A673 (cell line): ENCODE measurements around the gene COBL. TPM values are rescaled to one million over a fixed set of nuclear protein-coding genes. Genes with fewer than 3 reads are reported as not detected.

Experiments
- BruUV-seq: library from RNA; stranded (reverse); fragments of 400-500 nt; replicated peaks from 2 replicates; lab custom pipeline; 2021; lab: Mats Ljungman, UMichigan
- CTCF ChIA-PET: fragments of 300-600 bp; sonication (Branson Sonifier 250); formaldehyde crosslinking; loops from one replicate; lab custom pipeline; 2022; ENCODE audit warnings: antibody characterized with exemption; lab: Charles Lee
- POLR2A ChIA-PET: fragments of 300-600 bp; sonication (Branson Sonifier 250); formaldehyde crosslinking; loops from one replicate; lab custom pipeline; 2022; ENCODE audit warnings: antibody characterized with exemption; ENCODE audit not compliant: low non-redundant PET; lab: Charles Lee
- DNase-seq: peaks from one replicate; pipeline ENCODE4 v3.0.0-alpha.2; 2015; ENCODE audit warnings: low spot score
- H3K27ac ChIP-seq: fragments of 200-600 bp; sonication (generic); 2 replicates; pipeline ENCODE4 v1.5.1; 2016; ENCODE audit warnings: mixed run types, low read depth, mild to moderate bottlenecking, mixed read lengths, antibody characterized with exemption, low read length; ENCODE audit not compliant: poor library complexity, severe bottlenecking
- H3K27me3 ChIP-seq: fragments of 200-600 bp; sonication (generic); replicated peaks from 2 replicates; pipeline ENCODE4 v1.6.1; 2017; ENCODE audit warnings: mixed run types, low read depth, mild to moderate bottlenecking, mixed read lengths, antibody characterized with exemption, low read length; ENCODE audit not compliant: insufficient read depth, poor library complexity
- H3K36me3 ChIP-seq: fragments of 200-600 bp; sonication (generic); 2 replicates; pipeline ENCODE4 v1.6.1; 2016; ENCODE audit warnings: mixed run types, mild to moderate bottlenecking, mixed read lengths, antibody characterized with exemption, low read length; ENCODE audit not compliant: insufficient read depth, poor library complexity, severe bottlenecking
- H3K4me1 ChIP-seq: fragments of 200-600 bp; sonication (generic); 2 replicates; pipeline ENCODE4 v1.6.1; 2017; ENCODE audit warnings: mixed run types, mild to moderate bottlenecking, mixed read lengths, antibody characterized with exemption, low read length; ENCODE audit not compliant: insufficient read depth, poor library complexity, severe bottlenecking
- H3K4me3 ChIP-seq: fragments of 200-600 bp; sonication (generic); 2 replicates; pipeline ENCODE4 v1.5.1; 2016; ENCODE audit warnings: low read depth, mixed run types, mild to moderate bottlenecking, mixed read lengths, low read length; ENCODE audit not compliant: poor library complexity, severe bottlenecking
- H3K9me3 ChIP-seq: fragments of 200-600 bp; sonication (generic); 2 replicates; pipeline ENCODE4 v1.6.1; 2016; ENCODE audit warnings: mixed run types, low read depth, mild to moderate bottlenecking, mixed read lengths, antibody characterized with exemption, low read length; ENCODE audit not compliant: poor library complexity, severe bottlenecking
- EZH2 ChIP-seq: fragments of 200-600 bp; sonication (generic); IDR thresholded peaks from 2 replicates; pipeline ENCODE4 v1.6.1; 2017; ENCODE audit warnings: borderline replicate concordance, low read depth, mild to moderate bottlenecking, mixed read lengths, antibody characterized with exemption, low read length; ENCODE audit not compliant: poor library complexity, severe bottlenecking
- intact Hi-C: fragments of 100-400 bp; cut with micrococcal nuclease; formaldehyde crosslinking; loops from one replicate; pipeline ENCODE4 v1.10.0; 2022; ENCODE audit not compliant: unreplicated experiment
- total RNA-seq: library from RNA; stranded (reverse); gene quantifications from 2 replicates; pipeline ENCODE4 v1.2.3, GENCODE V29; 2021
- TF ChIP-seq, protein P1 (sequence below): fragments of 300-800, 200-600 bp; sonication (generic); conservative IDR thresholded peaks from 2 replicates; pipeline ENCODE4 v1.5.1; 2017; ENCODE audit warnings: low read depth, mild to moderate bottlenecking, antibody characterized with exemption, low read length, moderate library complexity, mixed read lengths

Gene COBL
- total RNA-seq, 1 experiment from 2014 or later, result not detected

DNA sequence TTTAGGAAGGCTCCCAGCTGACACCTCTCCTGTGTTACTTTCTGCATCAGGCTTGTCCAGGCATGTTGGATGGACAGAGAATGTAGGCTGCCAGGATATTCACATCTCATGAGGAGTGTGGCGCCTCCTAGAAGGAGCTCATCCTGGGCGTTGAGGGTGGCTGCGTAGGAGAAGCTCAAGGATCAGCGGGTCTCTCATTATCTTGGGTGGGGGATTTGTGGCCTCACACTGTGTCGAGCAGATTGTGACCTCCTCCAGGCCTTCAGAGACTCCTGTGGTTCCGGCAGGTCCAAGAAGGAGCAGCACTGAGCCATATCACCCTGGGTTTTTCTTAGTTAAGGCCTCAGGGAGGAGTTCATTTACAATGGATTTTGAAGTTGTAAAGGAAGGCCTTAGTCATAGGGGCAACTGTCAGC lies 8.7 kb upstream of the COBL start:
- intact Hi-C loops, result no loop called here
- TF ChIP-seq, protein P1, sequence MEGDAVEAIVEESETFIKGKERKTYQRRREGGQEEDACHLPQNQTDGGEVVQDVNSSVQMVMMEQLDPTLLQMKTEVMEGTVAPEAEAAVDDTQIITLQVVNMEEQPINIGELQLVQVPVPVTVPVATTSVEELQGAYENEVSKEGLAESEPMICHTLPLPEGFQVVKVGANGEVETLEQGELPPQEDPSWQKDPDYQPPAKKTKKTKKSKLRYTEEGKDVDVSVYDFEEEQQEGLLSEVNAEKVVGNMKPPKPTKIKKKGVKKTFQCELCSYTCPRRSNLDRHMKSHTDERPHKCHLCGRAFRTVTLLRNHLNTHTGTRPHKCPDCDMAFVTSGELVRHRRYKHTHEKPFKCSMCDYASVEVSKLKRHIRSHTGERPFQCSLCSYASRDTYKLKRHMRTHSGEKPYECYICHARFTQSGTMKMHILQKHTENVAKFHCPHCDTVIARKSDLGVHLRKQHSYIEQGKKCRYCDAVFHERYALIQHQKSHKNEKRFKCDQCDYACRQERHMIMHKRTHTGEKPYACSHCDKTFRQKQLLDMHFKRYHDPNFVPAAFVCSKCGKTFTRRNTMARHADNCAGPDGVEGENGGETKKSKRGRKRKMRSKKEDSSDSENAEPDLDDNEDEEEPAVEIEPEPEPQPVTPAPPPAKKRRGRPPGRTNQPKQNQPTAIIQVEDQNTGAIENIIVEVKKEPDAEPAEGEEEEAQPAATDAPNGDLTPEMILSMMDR, result no peak
- no peak for TF ChIP-seq EZH2
- BruUV-seq, result no TSS peak
- Histone ChIP-seq H3K9me3 (no peaks in the 10 kb centered on the region), H3K4me1 (no peaks in the 10 kb centered on the region), H3K36me3 (no peaks in the 10 kb centered on the region), H3K27ac (no peak overlapping the region), H3K27me3 (no peaks in the 10 kb centered on the region), H3K4me3 (no peak overlapping the region)
- no peak for DNase-seq
- ChIA-PET POLR2A (no interaction called here), CTCF (no interaction called here)

DNA sequence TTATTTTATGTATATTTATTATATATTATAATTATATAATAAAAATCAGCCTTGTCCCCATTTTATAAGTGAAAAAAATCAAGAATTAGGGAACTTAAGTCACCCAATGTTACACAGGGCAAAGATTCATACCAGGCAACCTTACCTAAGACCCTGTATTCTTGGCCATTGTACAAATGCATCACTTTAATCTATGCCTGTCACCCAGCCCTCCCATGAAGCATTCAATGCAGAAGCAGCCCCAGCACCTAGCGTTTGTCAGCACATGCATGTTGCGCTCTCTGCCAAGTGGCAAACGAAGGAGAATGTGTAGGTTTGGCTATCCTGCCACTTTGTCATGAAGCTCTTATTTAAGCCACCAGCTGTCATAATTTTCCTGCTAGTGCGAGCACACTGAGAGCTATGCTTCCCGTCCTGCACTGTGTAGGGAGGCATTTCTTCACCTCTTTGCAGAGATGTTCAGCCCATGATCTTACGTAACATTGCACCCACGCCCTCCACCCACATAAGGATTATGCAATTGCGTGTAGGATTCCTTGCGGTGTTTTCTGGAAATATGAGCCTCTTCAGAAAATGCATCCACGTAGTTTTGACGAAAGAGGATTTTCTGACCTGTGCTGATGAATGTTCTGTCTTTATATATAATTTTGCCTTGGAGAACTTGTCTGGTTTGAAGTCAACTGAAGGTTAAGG lies 7.7 kb upstream of the COBL start:
- DNase-seq, result no peak
- H3K27me3 ChIP-seq, result no peaks in the 10 kb centered on the region
- intact Hi-C loops, result no loop called here
- CTCF ChIA-PET, result no interaction called here
- no peaks in the 10 kb centered on the region for H3K4me1 ChIP-seq
- TF ChIP-seq, protein P1, result no peak
- no peak for TF ChIP-seq EZH2
- POLR2A ChIA-PET, result no interaction called here
- no peaks in the 10 kb centered on the region for H3K36me3 ChIP-seq
- no peak overlapping the region for H3K27ac ChIP-seq
- H3K9me3 ChIP-seq, result no peaks in the 10 kb centered on the region
- no peak overlapping the region for H3K4me3 ChIP-seq
- no TSS peak for BruUV-seq

DNA sequence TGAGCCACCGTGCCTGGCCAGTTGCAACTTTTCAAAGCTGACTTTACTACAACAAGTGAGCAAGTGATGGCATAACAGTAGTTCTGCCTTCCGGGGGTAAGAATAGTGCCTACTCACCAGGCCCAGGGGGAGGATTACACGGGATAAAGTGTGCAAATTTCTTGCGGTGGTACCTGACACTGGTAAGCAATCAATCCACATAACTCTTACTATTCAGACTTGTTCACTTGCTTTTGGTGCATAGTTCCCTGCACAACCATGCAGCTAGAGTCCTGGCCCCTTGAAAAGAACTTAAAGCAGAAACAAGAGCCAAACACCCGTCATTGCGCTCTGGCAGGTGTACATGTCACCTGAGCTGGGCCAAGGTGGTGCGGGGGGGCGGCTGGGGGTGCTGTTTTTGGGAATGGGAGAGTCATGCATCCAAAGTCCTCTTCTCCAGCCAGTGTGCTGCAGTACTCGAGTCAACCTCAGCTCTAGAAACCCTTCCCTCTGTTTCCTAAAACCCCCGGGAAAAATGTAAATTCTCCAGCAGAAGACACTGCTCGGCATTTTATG lies 5.4 kb upstream of the COBL start:
- no peaks in the 10 kb centered on the region for H3K36me3 ChIP-seq
- ChIA-PET CTCF (no interaction called here), POLR2A (no interaction called here)
- intact Hi-C loops, result no loop called here
- H3K27ac ChIP-seq, result no peak overlapping the region
- no peaks in the 10 kb centered on the region for H3K4me1 ChIP-seq
- no peaks in the 10 kb centered on the region for H3K27me3 ChIP-seq
- H3K9me3 ChIP-seq, result peaks cover 5% of the 10 kb centered on the region
- DNase-seq, result no peak
- TF ChIP-seq, protein P1, result no peak
- no peak for TF ChIP-seq EZH2
- no peak overlapping the region for H3K4me3 ChIP-seq
- BruUV-seq, result no TSS peak
